Measurements from ENCODE around the gene DLK1. TPM values are rescaled to one million over a fixed set of nuclear protein-coding genes. Genes with fewer than 3 reads are reported as not detected.

Gene DLK1
- polyA plus RNA-seq, 1 donor (not counting 4 experiments of a cell fraction or from before 2014, with no cell fraction given) = not detected

- dilution Hi-C loops (cut with MboI; ENCODE audit: extremely low pct_ligation_motif_present, low sequenced_read_pairs) = no loop called here
- Histone ChIP-seq H3K27me3 (ENCODE audit: control insufficient read depth, extremely low read depth, insufficient read depth, low read length) (peaks cover 16% of the 10 kb centered on the region), H3K27ac (ENCODE audit: control insufficient read depth, insufficient read depth, low read length) (no peak overlapping the region), H3K79me2 (ENCODE audit: control insufficient read depth, insufficient read depth, low read length) (no peaks in the 10 kb centered on the region), H4K20me1 (ENCODE audit: control insufficient read depth, extremely low read depth, insufficient read depth, low read length) (no peaks in the 10 kb centered on the region), H3K9me1 (ENCODE audit: control insufficient read depth, extremely low read depth, insufficient read depth, low read length) (no peaks in the 10 kb centered on the region), H3K4me1 (ENCODE audit: control insufficient read depth, extremely low read depth, insufficient read depth, low read length) (peaks cover 9% of the 10 kb centered on the region), H3K36me3 (ENCODE audit: control insufficient read depth in 2 of 2, extremely low read depth in 1 of 2, insufficient read depth in 2 of 2, low read length in 2 of 2) (no peaks in the 10 kb centered on the region), H2AFZ (ENCODE audit: control insufficient read depth, low read length) (no peak overlapping the region), H3K4me2 (ENCODE audit: control insufficient read depth, extremely low read depth, insufficient read depth, low read depth, low read length) (no peak overlapping the region), H3K9ac (ENCODE audit: control insufficient read depth, extremely low read depth, insufficient read depth, low read length) (no peak overlapping the region), H3K4me3 (ENCODE audit: control insufficient read depth in 2 of 3, extremely low read depth in 1 of 3, insufficient read depth in 2 of 3, low read depth in 1 of 3, low read length in 3 of 3) (no peak overlapping the region), H3K9me3 (ENCODE audit: control insufficient read depth, low read depth, low read length) (no peaks in the 10 kb centered on the region)
- no peak for TF ChIP-seq CTCF (optimal IDR thresholded peaks at IDR 0.05 in 1 of 3, IDR thresholded peaks at IDR 0.05 in 1 of 3, conservative IDR thresholded peaks at IDR 0.05 in 1 of 3; ENCODE audit: extremely low read depth in 1 of 3, insufficient read depth in 2 of 3, low read length in 3 of 3)
- no peak for TF ChIP-seq EZH2 (IDR thresholded peaks at IDR 0.05; ENCODE audit: low read length)
- DNase-seq (ENCODE audit: low read depth, low spot score) = peak; percentile 44
- peak; percentile 59 for FAIRE-seq
These were observed 34.8 kb downstream of the DLK1 start for GRCh38 chr14:100761481-100761880.

GRCh38 chr14:100762089-100762515 lies 35.4 kb downstream of the DLK1 start:
- TF ChIP-seq CTCF (optimal IDR thresholded peaks at IDR 0.05 in 1 of 3, IDR thresholded peaks at IDR 0.05 in 1 of 3, conservative IDR thresholded peaks at IDR 0.05 in 1 of 3; ENCODE audit: extremely low read depth in 1 of 3, insufficient read depth in 2 of 3, low read length in 3 of 3) = no peak
- TF ChIP-seq EZH2 (IDR thresholded peaks at IDR 0.05; ENCODE audit: low read length) = no peak
- H3K4me2 ChIP-seq (ENCODE audit: control insufficient read depth, extremely low read depth, insufficient read depth, low read depth, low read length) = no peak overlapping the region
- no peaks in the 10 kb centered on the region for H3K79me2 ChIP-seq (ENCODE audit: control insufficient read depth, insufficient read depth, low read length)
- dilution Hi-C loops (cut with MboI; ENCODE audit: extremely low pct_ligation_motif_present, low sequenced_read_pairs) = no loop called here
- peaks cover 18% of the 10 kb centered on the region for H3K27me3 ChIP-seq (ENCODE audit: control insufficient read depth, extremely low read depth, insufficient read depth, low read length)
- peaks cover 9% of the 10 kb centered on the region for H3K4me1 ChIP-seq (ENCODE audit: control insufficient read depth, extremely low read depth, insufficient read depth, low read length)
- H4K20me1 ChIP-seq (ENCODE audit: control insufficient read depth, extremely low read depth, insufficient read depth, low read length) = no peaks in the 10 kb centered on the region
- no peak for DNase-seq (ENCODE audit: low read depth, low spot score)
- H3K9me3 ChIP-seq (ENCODE audit: control insufficient read depth, low read depth, low read length) = no peaks in the 10 kb centered on the region
- H3K9ac ChIP-seq (ENCODE audit: control insufficient read depth, extremely low read depth, insufficient read depth, low read length) = no peak overlapping the region
- H3K4me3 ChIP-seq (ENCODE audit: control insufficient read depth in 2 of 3, extremely low read depth in 1 of 3, insufficient read depth in 2 of 3, low read depth in 1 of 3, low read length in 3 of 3) = no peak overlapping the region
- no peaks in the 10 kb centered on the region for H3K36me3 ChIP-seq (ENCODE audit: control insufficient read depth in 2 of 2, extremely low read depth in 1 of 2, insufficient read depth in 2 of 2, low read length in 2 of 2)
- H3K9me1 ChIP-seq (ENCODE audit: control insufficient read depth, extremely low read depth, insufficient read depth, low read length) = no peaks in the 10 kb centered on the region
- no peak for FAIRE-seq
- no peak overlapping the region for H2AFZ ChIP-seq (ENCODE audit: control insufficient read depth, low read length)
- H3K27ac ChIP-seq (ENCODE audit: control insufficient read depth, insufficient read depth, low read length) = no peak overlapping the region
